Activated naive CD8-positive, alpha-beta T cell treated with anti-CD3 and anti-CD28 coated beads for 36 hours (primary cell): Measurements from ENCODE around the gene ANTXR1. TPM values are rescaled to one million over a fixed set of nuclear protein-coding genes. Genes with fewer than 3 reads are reported as not detected.

Experiments used
- DNase-seq: peaks from one replicate; pipeline ENCODE4 v3.0.0; 2021
- H3K27ac Mint-ChIP-seq: one replicate; pipeline ENCODE4 v1.8.0; 2022; ENCODE audit warnings: mild to moderate bottlenecking, moderate library complexity, mixed read lengths
- H3K27me3 Mint-ChIP-seq: one replicate; pipeline ENCODE4 v1.8.0; 2022; ENCODE audit warnings: mild to moderate bottlenecking, mixed read lengths
- H3K36me3 Mint-ChIP-seq: one replicate; pipeline ENCODE4 v1.8.0; 2021; ENCODE audit warnings: mild to moderate bottlenecking, mixed read lengths
- H3K4me1 Mint-ChIP-seq: one replicate; pipeline ENCODE4 v1.8.0; 2021; ENCODE audit warnings: mixed read lengths
- H3K4me3 Mint-ChIP-seq: one replicate; pipeline ENCODE4 v1.8.0; 2022; ENCODE audit warnings: mild to moderate bottlenecking, moderate library complexity, mixed read lengths
- H3K9me3 Mint-ChIP-seq: one replicate; pipeline ENCODE4 v1.8.0; 2022; ENCODE audit warnings: mixed read lengths
- total RNA-seq, 2 experiments: library from RNA; stranded (reverse); gene quantifications; one replicate each; pipeline ENCODE4 v1.2.3, GENCODE V29; 2021

Gene ANTXR1
- total RNA-seq, 2 experiments from 2014 or later = 0.91 to 1.1 TPM

GRCh38 chr2:69132960-69133590, 120.1 kb downstream of the ANTXR1 start:
- no peaks in the 10 kb centered on the region for H3K4me1 Mint-ChIP-seq
- H3K27ac Mint-ChIP-seq = no peak overlapping the region
- no peaks in the 10 kb centered on the region for H3K9me3 Mint-ChIP-seq
- no peak for DNase-seq
- no peaks in the 10 kb centered on the region for H3K27me3 Mint-ChIP-seq
- H3K4me3 Mint-ChIP-seq = no peak overlapping the region
- no peaks in the 10 kb centered on the region for H3K36me3 Mint-ChIP-seq

GRCh38 chr2:69133898-69134297, 120.9 kb downstream of the ANTXR1 start:
- Mint-ChIP-seq H3K4me1 (no peaks in the 10 kb centered on the region), H3K27me3 (no peaks in the 10 kb centered on the region), H3K4me3 (no peak overlapping the region), H3K36me3 (no peaks in the 10 kb centered on the region), H3K27ac (no peak overlapping the region), H3K9me3 (no peaks in the 10 kb centered on the region)
- DNase-seq = no peak

GRCh38 chr2:69134306-69134945, 121.4 kb downstream of the ANTXR1 start:
- no peak overlapping the region for H3K4me3 Mint-ChIP-seq
- H3K27me3 Mint-ChIP-seq = no peaks in the 10 kb centered on the region
- H3K27ac Mint-ChIP-seq = no peak overlapping the region
- no peak for DNase-seq
- H3K9me3 Mint-ChIP-seq = no peaks in the 10 kb centered on the region
- no peaks in the 10 kb centered on the region for H3K36me3 Mint-ChIP-seq
- H3K4me1 Mint-ChIP-seq = no peaks in the 10 kb centered on the region

- Mint-ChIP-seq H3K9me3 (no peaks in the 10 kb centered on the region), H3K36me3 (no peaks in the 10 kb centered on the region), H3K4me1 (no peaks in the 10 kb centered on the region), H3K27me3 (no peaks in the 10 kb centered on the region), H3K4me3 (no peak overlapping the region), H3K27ac (no peak overlapping the region)
- DNase-seq = no peak
Observed at GRCh38 chr2:69138247-69138772, 125.3 kb downstream of the ANTXR1 start.

- no peak overlapping the region for H3K27ac Mint-ChIP-seq
- no peaks in the 10 kb centered on the region for H3K4me1 Mint-ChIP-seq
- H3K27me3 Mint-ChIP-seq = no peaks in the 10 kb centered on the region
- no peak overlapping the region for H3K4me3 Mint-ChIP-seq
- no peaks in the 10 kb centered on the region for H3K36me3 Mint-ChIP-seq
- no peaks in the 10 kb centered on the region for H3K9me3 Mint-ChIP-seq
- DNase-seq = no peak
Observed at GRCh38 chr2:69138793-69139459, 125.9 kb downstream of the ANTXR1 start.

- H3K4me3 Mint-ChIP-seq = no peak overlapping the region
- no peaks in the 10 kb centered on the region for H3K36me3 Mint-ChIP-seq
- DNase-seq = no peak
- no peaks in the 10 kb centered on the region for H3K9me3 Mint-ChIP-seq
- H3K27ac Mint-ChIP-seq = no peak overlapping the region
- no peaks in the 10 kb centered on the region for H3K4me1 Mint-ChIP-seq
- no peaks in the 10 kb centered on the region for H3K27me3 Mint-ChIP-seq
Observed at GRCh38 chr2:69139778-69140670, 127.0 kb downstream of the ANTXR1 start.

GRCh38 chr2:69141061-69141460, 128.1 kb downstream of the ANTXR1 start:
- DNase-seq = no peak

GRCh38 chr2:69143748-69144360, 130.9 kb downstream of the ANTXR1 start:
- Mint-ChIP-seq H3K4me3 (no peak overlapping the region), H3K9me3 (no peaks in the 10 kb centered on the region), H3K27ac (no peak overlapping the region), H3K36me3 (no peaks in the 10 kb centered on the region), H3K4me1 (no peaks in the 10 kb centered on the region), H3K27me3 (no peaks in the 10 kb centered on the region)
- no peak for DNase-seq

More at GRCh38 chr2:69141061-69141460, 128.1 kb downstream of the ANTXR1 start:
- no peaks in the 10 kb centered on the region for H3K4me1 Mint-ChIP-seq
- H3K27me3 Mint-ChIP-seq = no peaks in the 10 kb centered on the region
- H3K27ac Mint-ChIP-seq = no peak overlapping the region
- H3K9me3 Mint-ChIP-seq = no peaks in the 10 kb centered on the region
- no peaks in the 10 kb centered on the region for H3K36me3 Mint-ChIP-seq
- H3K4me3 Mint-ChIP-seq = no peak overlapping the region

- no peak for DNase-seq
- Mint-ChIP-seq H3K27ac (no peak overlapping the region), H3K4me3 (no peak overlapping the region), H3K9me3 (no peaks in the 10 kb centered on the region), H3K36me3 (no peaks in the 10 kb centered on the region), H3K4me1 (no peaks in the 10 kb centered on the region), H3K27me3 (no peaks in the 10 kb centered on the region)
Observed at GRCh38 chr2:69145204-69145603, 132.2 kb downstream of the ANTXR1 start.

- Mint-ChIP-seq H3K36me3 (no peaks in the 10 kb centered on the region), H3K4me1 (no peaks in the 10 kb centered on the region), H3K9me3 (no peaks in the 10 kb centered on the region), H3K4me3 (no peak overlapping the region), H3K27ac (no peak overlapping the region), H3K27me3 (no peaks in the 10 kb centered on the region)
- no peak for DNase-seq
Observed at GRCh38 chr2:69147841-69148533, 135.0 kb downstream of the ANTXR1 start.

GRCh38 chr2:69149631-69150215, 136.7 kb downstream of the ANTXR1 start:
- Mint-ChIP-seq H3K4me3 (no peak overlapping the region), H3K27ac (no peak overlapping the region), H3K27me3 (no peaks in the 10 kb centered on the region), H3K36me3 (no peaks in the 10 kb centered on the region), H3K4me1 (no peaks in the 10 kb centered on the region), H3K9me3 (no peaks in the 10 kb centered on the region)
- DNase-seq = no peak

- no peak overlapping the region for H3K4me3 Mint-ChIP-seq
- no peaks in the 10 kb centered on the region for H3K27me3 Mint-ChIP-seq
- no peaks in the 10 kb centered on the region for H3K4me1 Mint-ChIP-seq
- H3K9me3 Mint-ChIP-seq = no peaks in the 10 kb centered on the region
- no peak for DNase-seq
- no peak overlapping the region for H3K27ac Mint-ChIP-seq
- H3K36me3 Mint-ChIP-seq = no peaks in the 10 kb centered on the region
Observed at GRCh38 chr2:69151931-69152330, 139.0 kb downstream of the ANTXR1 start.

- Mint-ChIP-seq H3K4me3 (no peak overlapping the region), H3K27me3 (no peaks in the 10 kb centered on the region), H3K9me3 (no peaks in the 10 kb centered on the region), H3K4me1 (no peaks in the 10 kb centered on the region), H3K36me3 (no peaks in the 10 kb centered on the region), H3K27ac (no peak overlapping the region)
- DNase-seq = no peak
Observed at GRCh38 chr2:69152847-69153583, 140.0 kb downstream of the ANTXR1 start.
